ENCODE measurements around the gene ITIH4.
"Not testable (repeated sequence)": the region's sequence is repeated elsewhere in the genome, so short reads cannot be mapped to it uniquely, and the experiment has no call there.

The ITIH4 gene

DNA sequence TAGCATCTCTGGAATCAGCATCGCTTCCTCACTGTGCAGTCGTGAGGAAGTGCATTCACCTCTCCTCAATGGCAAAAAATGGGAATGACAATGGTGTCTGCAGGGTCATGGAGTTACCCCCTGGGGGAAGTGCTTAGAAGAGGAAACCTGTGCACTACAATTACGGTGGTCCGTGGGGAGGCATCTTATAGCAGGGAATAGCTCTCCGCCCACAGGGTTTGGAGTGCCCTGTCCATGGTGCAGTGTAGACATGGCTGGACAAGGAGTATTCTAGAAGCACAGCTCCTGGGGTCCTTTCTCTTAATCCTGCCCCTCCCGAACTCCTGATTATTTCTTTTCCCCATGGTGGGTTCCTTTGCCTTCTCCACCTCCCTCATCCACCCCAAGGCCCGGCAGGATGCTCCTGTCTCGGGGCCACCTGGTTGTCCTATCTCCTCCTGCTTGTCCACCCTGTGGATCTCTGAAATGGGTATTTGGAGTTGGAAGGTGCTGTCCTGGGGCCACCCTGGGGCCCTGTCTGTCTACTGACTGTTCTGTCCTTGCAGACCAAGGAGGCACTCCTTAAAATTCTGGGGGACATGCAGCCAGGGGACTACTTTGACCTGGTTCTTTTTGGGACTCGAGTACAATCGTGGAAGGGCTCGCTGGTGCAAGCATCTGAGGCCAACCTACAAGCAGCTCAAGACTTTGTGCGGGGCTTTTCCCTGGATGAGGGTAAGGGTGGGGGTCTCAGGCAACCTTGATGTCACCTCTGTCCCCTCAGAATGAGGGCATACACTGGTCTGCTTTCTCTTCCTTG lies 47.9 kb downstream of the ITIH4 start:
- no peak overlapping the region for H3K9ac ChIP-seq (ENCODE audit: low read depth, low read length)
- H3K9me3 ChIP-seq (ENCODE audit: control insufficient read depth, insufficient read depth, low read length) = no peaks in the 10 kb centered on the region
- no peak overlapping the region for H3K27ac ChIP-seq (ENCODE audit: low read depth, low read length)
- H3K36me3 ChIP-seq (ENCODE audit: control insufficient read depth, insufficient read depth, low read length) = no peaks in the 10 kb centered on the region
- H3K4me1 ChIP-seq (ENCODE audit: control insufficient read depth, insufficient read depth, low read length) = no peaks in the 10 kb centered on the region
- H3K4me3 ChIP-seq (ENCODE audit: low read depth, low read length) = no peak overlapping the region
- no peaks in the 10 kb centered on the region for H3K27me3 ChIP-seq (ENCODE audit: control insufficient read depth, insufficient read depth, low read length)

DNA sequence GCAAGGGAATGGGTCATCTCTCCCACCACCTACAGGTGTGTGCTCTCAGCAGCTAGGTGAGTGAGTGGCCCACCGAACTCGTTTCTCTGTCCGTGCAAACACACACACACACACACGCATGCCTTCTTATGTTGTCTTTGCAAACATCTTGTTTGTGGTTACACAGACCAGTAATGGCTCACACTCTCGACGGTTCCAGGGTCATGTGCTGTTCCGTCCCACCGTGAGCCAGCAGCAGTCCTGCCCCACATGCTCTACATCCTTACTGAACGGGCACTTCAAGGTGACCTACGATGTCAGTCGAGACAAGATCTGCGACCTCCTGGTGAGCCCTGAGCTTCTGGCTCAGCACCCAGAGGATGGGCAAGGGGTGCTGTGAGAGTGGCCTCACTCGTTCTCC lies 48.7 kb downstream of the ITIH4 start:
- Histone ChIP-seq H3K27ac (ENCODE audit: low read depth, low read length) (no peak overlapping the region), H3K36me3 (ENCODE audit: control insufficient read depth, insufficient read depth, low read length) (no peaks in the 10 kb centered on the region), H3K27me3 (ENCODE audit: control insufficient read depth, insufficient read depth, low read length) (no peaks in the 10 kb centered on the region), H3K4me1 (ENCODE audit: control insufficient read depth, insufficient read depth, low read length) (no peaks in the 10 kb centered on the region), H3K9me3 (ENCODE audit: control insufficient read depth, insufficient read depth, low read length) (no peaks in the 10 kb centered on the region), H3K4me3 (ENCODE audit: low read depth, low read length) (no peak overlapping the region), H3K9ac (ENCODE audit: low read depth, low read length) (no peak overlapping the region)

- Histone ChIP-seq H3K9ac (ENCODE audit: low read depth, low read length) (no peak overlapping the region), H3K4me1 (ENCODE audit: control insufficient read depth, insufficient read depth, low read length) (no peaks in the 10 kb centered on the region), H3K27me3 (ENCODE audit: control insufficient read depth, insufficient read depth, low read length) (no peaks in the 10 kb centered on the region), H3K4me3 (ENCODE audit: low read depth, low read length) (no peak overlapping the region), H3K9me3 (ENCODE audit: control insufficient read depth, insufficient read depth, low read length) (no peaks in the 10 kb centered on the region), H3K27ac (ENCODE audit: low read depth, low read length) (no peak overlapping the region), H3K36me3 (ENCODE audit: control insufficient read depth, insufficient read depth, low read length) (no peaks in the 10 kb centered on the region)
These were observed 50.5 kb downstream of the ITIH4 start for GRCh38 chr3:52779837-52780585.

- H3K27ac ChIP-seq (ENCODE audit: low read depth, low read length) = no peak overlapping the region
- no peaks in the 10 kb centered on the region for H3K27me3 ChIP-seq (ENCODE audit: control insufficient read depth, insufficient read depth, low read length)
- no peak overlapping the region for H3K4me3 ChIP-seq (ENCODE audit: low read depth, low read length)
- H3K9me3 ChIP-seq (ENCODE audit: control insufficient read depth, insufficient read depth, low read length) = no peaks in the 10 kb centered on the region
- H3K9ac ChIP-seq (ENCODE audit: low read depth, low read length) = no peak overlapping the region
- no peaks in the 10 kb centered on the region for H3K4me1 ChIP-seq (ENCODE audit: control insufficient read depth, insufficient read depth, low read length)
- no peaks in the 10 kb centered on the region for H3K36me3 ChIP-seq (ENCODE audit: control insufficient read depth, insufficient read depth, low read length)
These were observed 51.2 kb downstream of the ITIH4 start for GRCh38 chr3:52779011-52779836.

DNA sequence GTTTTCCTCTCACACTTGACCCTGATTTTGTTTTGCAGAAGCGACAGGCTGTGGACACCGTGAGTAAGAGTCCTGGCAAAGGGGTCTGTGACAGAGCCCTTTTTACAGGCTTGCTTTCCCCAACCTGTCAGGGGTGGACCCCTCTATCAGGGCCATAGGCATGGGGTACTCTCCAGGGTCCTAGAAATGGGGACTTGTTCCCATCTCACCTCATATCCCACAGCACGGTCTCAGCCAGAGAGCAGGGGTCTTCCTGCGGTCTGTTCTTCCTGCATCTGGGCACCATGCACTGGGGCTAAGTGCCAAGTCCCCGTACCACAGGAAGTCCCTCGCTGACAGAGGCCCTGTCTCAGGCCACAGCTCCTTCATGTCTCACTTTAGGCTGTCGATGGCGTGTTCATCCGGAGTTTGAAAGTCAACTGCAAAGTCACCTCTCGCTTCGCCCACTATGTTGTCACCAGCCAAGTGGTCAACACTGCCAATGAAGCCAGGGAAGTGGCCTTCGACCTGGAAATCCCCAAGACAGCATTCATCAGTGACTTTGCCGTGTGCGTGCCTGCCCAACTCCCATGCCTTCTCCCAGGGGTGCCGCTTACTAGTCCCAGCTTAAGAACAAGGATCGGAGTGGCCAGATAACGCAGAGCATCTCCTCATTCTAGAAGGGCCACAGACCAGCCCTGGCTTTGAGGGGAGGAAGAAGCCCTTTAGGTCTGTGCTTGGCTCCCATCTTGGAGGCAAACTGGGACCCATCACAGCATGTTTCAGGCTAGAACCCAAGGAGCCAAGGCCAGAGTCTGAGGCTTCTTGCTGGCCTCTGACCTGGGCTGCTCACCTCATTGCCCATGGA lies 52.3 kb downstream of the ITIH4 start:
- Histone ChIP-seq H3K27me3 (ENCODE audit: control insufficient read depth, insufficient read depth, low read length) (no peaks in the 10 kb centered on the region), H3K27ac (ENCODE audit: low read depth, low read length) (no peak overlapping the region), H3K9ac (ENCODE audit: low read depth, low read length) (no peak overlapping the region), H3K4me1 (ENCODE audit: control insufficient read depth, insufficient read depth, low read length) (no peaks in the 10 kb centered on the region), H3K36me3 (ENCODE audit: control insufficient read depth, insufficient read depth, low read length) (no peaks in the 10 kb centered on the region), H3K4me3 (ENCODE audit: low read depth, low read length) (no peak overlapping the region), H3K9me3 (ENCODE audit: control insufficient read depth, insufficient read depth, low read length) (no peaks in the 10 kb centered on the region)

GRCh38 chr3:52777127-52777958 lies 53.1 kb downstream of the ITIH4 start, which contains the start of gene ITIH1:
TSS of gene ITIH1 (plus strand) at chr3:52777599. CDS start at chr3:52777616, 17 bp downstream.
- H3K4me1 ChIP-seq (ENCODE audit: control insufficient read depth, insufficient read depth, low read length) = no peaks in the 10 kb centered on the region
- H3K4me3 ChIP-seq (ENCODE audit: low read depth, low read length) = no peak within 1 kb of the TSS
- no peak within 1 kb of the TSS for H3K27ac ChIP-seq (ENCODE audit: low read depth, low read length)
- no peaks in the 10 kb centered on the region for H3K9me3 ChIP-seq (ENCODE audit: control insufficient read depth, insufficient read depth, low read length)
- no peaks in the 10 kb centered on the region for H3K27me3 ChIP-seq (ENCODE audit: control insufficient read depth, insufficient read depth, low read length)
- H3K36me3 ChIP-seq (ENCODE audit: control insufficient read depth, insufficient read depth, low read length) = no peaks in the 10 kb centered on the region
- H3K9ac ChIP-seq (ENCODE audit: low read depth, low read length) = no peak within 1 kb of the TSS

DNA sequence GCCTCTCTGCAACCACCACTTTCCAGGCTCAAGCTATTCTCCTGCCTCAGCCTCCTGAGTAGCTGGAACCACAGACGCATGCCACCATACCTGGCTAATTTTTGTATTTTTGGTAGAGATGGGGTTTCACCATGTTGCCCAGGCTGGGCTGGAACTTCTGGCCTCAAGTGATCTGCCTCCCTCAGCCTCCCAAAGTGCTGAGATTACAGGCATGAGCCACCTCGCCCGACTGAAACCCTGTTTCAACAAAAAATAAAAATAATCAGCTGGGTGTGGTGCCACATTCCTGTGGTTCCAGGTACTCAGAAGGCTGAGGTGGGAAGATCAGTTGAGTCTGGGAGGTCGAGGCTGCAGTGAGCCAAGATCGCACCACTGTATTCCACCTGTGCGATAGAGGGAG lies 54.0 kb downstream of the ITIH4 start:
- H3K9ac ChIP-seq (ENCODE audit: low read depth, low read length); H3K4me1 ChIP-seq (ENCODE audit: control insufficient read depth, insufficient read depth, low read length); H3K36me3 ChIP-seq (ENCODE audit: control insufficient read depth, insufficient read depth, low read length); H3K4me3 ChIP-seq (ENCODE audit: low read depth, low read length); H3K9me3 ChIP-seq (ENCODE audit: control insufficient read depth, insufficient read depth, low read length); H3K27ac ChIP-seq (ENCODE audit: low read depth, low read length); H3K27me3 ChIP-seq (ENCODE audit: control insufficient read depth, insufficient read depth, low read length): not testable (repeated sequence)

DNA sequence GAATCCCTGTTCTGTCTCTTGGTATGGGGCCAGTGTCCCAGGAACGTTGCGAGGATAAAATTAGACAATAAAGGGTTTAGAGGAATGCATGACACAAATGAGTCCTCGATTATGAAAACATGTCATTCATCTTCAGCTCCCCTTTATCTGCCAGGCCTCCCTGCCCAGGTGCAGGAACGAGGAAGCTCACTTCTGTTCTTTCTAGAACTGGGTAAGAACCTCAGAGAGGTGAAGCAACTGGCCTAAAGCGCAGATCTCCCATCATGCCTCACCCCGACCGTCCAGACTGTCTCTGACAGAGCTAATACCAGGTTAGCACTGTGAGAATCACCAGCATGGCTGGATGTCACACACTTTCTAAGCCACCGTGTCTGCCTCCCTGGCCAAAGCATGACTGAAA lies 54.6 kb downstream of the ITIH4 start:
- Histone ChIP-seq H3K4me3 (ENCODE audit: low read depth, low read length) (no peak overlapping the region), H3K36me3 (ENCODE audit: control insufficient read depth, insufficient read depth, low read length) (no peaks in the 10 kb centered on the region)

GRCh38 chr3:52774901-52775864 lies 55.3 kb downstream of the ITIH4 start:
- H3K27me3 ChIP-seq (ENCODE audit: control insufficient read depth, insufficient read depth, low read length) = no peaks in the 10 kb centered on the region
- H3K36me3 ChIP-seq (ENCODE audit: control insufficient read depth, insufficient read depth, low read length) = no peaks in the 10 kb centered on the region
- H3K27ac ChIP-seq (ENCODE audit: low read depth, low read length) = no peak overlapping the region
- H3K4me3 ChIP-seq (ENCODE audit: low read depth, low read length) = no peak overlapping the region
- no peaks in the 10 kb centered on the region for H3K9me3 ChIP-seq (ENCODE audit: control insufficient read depth, insufficient read depth, low read length)
- no peak overlapping the region for H3K9ac ChIP-seq (ENCODE audit: low read depth, low read length)
- H3K4me1 ChIP-seq (ENCODE audit: control insufficient read depth, insufficient read depth, low read length) = no peaks in the 10 kb centered on the region

More for the DNA sequence above, 54.6 kb downstream of the ITIH4 start:
- Histone ChIP-seq H3K9ac (ENCODE audit: low read depth, low read length) (no peak overlapping the region), H3K27me3 (ENCODE audit: control insufficient read depth, insufficient read depth, low read length) (no peaks in the 10 kb centered on the region), H3K9me3 (ENCODE audit: control insufficient read depth, insufficient read depth, low read length) (no peaks in the 10 kb centered on the region), H3K27ac (ENCODE audit: low read depth, low read length) (no peak overlapping the region), H3K4me1 (ENCODE audit: control insufficient read depth, insufficient read depth, low read length) (no peaks in the 10 kb centered on the region)

All from HUES48 (cell line).